ENCODE results near the gene GABPA. TPM values are rescaled to one million over a fixed set of nuclear protein-coding genes. Genes with fewer than 3 reads are reported as not detected.

GABPA gene
- polyA plus RNA-seq, 3 donors: 7.1 to 20.1 (median 12.9) TPM

DNA sequence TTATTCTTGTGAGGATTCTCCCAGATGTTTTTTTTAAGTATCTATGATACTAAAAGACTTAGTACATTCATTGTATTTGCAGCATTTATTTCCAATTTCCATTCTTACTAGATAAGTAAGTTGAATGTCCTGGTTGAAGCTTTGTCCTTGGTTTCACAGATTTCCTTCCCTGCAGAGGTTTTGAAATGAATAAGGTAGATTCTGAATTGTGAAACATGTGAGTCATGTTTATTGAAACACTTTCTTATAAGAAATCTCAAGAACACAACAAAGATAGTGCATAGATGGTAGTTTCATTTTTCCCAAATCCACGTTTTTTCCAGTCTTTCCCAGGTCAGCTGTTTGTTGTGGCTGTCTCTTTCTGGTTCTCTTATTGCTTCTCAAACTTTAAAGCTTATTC, 24.8 kb downstream of the GABPA start:
- Histone ChIP-seq H3K4me1 (ENCODE audit: control insufficient read depth in 1 of 2, insufficient read depth in 2 of 2, low read length in 2 of 2) (no peaks in the 10 kb centered on the region), H3K9ac (ENCODE audit: insufficient read depth, low read length, poor library complexity, severe bottlenecking) (no peak overlapping the region), H3K79me2 (ENCODE audit: insufficient read depth, low read length) (no peaks in the 10 kb centered on the region), H3K27ac (ENCODE audit: low read depth in 1 of 2, low read length in 2 of 2) (no peak overlapping the region), H3K36me3 (replicated peaks in 1 of 2; ENCODE audit: control insufficient read depth in 1 of 2, insufficient read depth in 2 of 2, low read length in 2 of 2) (peaks cover 88 to 98% of the 10 kb centered on the region in 2 donors), H3K4me3 (replicated peaks in 1 of 3; ENCODE audit: low read depth in 2 of 3, low read length in 3 of 3) (no peak overlapping the region), H3K4me2 (replicated peaks; ENCODE audit: extremely low read depth, low read length, poor library complexity, severe bottlenecking) (no peak overlapping the region), H4K20me1 (ENCODE audit: insufficient read depth, low read length) (no peaks in the 10 kb centered on the region), H3K27me3 (ENCODE audit: control insufficient read depth in 2 of 2, insufficient read depth in 2 of 2, low read length in 2 of 2) (no peaks in the 10 kb centered on the region), H2AFZ (ENCODE audit: insufficient read depth, low read depth, low read length, poor library complexity, severe bottlenecking) (no peak overlapping the region), H3K9me3 (replicated peaks in 1 of 2; ENCODE audit: control insufficient read depth in 1 of 2, insufficient read depth in 1 of 2, low read length in 2 of 2) (no peaks in the 10 kb centered on the region)
- Mint-ChIP-seq H3K27me3 (ENCODE audit: low read depth in 3 of 3) (no peaks in the 10 kb centered on the region), H3K36me3 (peaks cover 76 to 91% of the 10 kb centered on the region in 2 donors), H3K27ac (peak overlapping the region in 1 of 7 donors; percentile 84), H3K4me3 (no peak overlapping the region), H3K9me3 (no peaks in the 10 kb centered on the region), H3K4me1 (peaks cover 8% of the 10 kb centered on the region)
- TF ChIP-seq, protein P1, sequence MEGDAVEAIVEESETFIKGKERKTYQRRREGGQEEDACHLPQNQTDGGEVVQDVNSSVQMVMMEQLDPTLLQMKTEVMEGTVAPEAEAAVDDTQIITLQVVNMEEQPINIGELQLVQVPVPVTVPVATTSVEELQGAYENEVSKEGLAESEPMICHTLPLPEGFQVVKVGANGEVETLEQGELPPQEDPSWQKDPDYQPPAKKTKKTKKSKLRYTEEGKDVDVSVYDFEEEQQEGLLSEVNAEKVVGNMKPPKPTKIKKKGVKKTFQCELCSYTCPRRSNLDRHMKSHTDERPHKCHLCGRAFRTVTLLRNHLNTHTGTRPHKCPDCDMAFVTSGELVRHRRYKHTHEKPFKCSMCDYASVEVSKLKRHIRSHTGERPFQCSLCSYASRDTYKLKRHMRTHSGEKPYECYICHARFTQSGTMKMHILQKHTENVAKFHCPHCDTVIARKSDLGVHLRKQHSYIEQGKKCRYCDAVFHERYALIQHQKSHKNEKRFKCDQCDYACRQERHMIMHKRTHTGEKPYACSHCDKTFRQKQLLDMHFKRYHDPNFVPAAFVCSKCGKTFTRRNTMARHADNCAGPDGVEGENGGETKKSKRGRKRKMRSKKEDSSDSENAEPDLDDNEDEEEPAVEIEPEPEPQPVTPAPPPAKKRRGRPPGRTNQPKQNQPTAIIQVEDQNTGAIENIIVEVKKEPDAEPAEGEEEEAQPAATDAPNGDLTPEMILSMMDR (IDR thresholded peaks at IDR 0.05): no peak
- DNase-seq: no peak
- no CpG with 5 or more reads among the region's 1 CpG for WGBS (ENCODE audit: insufficient coverage)
- intact Hi-C loops (cut with micrococcal nuclease): no loop called here

DNA sequence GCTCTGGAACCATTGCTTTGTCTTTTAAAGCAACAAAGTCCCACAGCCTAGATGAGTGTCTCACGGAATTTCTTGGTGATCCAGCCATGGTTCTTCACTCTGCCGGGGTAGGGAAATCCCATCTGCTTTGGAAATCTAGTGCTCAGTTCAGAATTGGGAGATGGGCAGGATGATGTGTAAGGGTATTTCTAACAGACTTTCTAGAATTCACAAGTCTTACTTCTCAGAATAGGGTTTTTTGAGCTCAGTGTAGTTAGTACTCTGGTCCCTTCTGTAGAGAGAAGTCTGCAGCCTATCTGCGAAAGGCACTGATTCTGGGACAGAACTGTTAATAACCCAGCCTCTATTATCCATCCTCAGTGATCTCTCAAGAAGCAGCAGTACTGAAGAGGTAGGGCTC, 25.3 kb downstream of the GABPA start:
- Mint-ChIP-seq H3K36me3 (peaks cover 77 to 90% of the 10 kb centered on the region in 2 donors), H3K4me1 (peaks cover 8% of the 10 kb centered on the region), H3K27me3 (ENCODE audit: low read depth in 3 of 3) (no peaks in the 10 kb centered on the region), H3K27ac (no peak overlapping the region), H3K9me3 (no peaks in the 10 kb centered on the region), H3K4me3 (no peak overlapping the region)
- WGBS (ENCODE audit: insufficient coverage): 100% methylated on average over 2 of the region's 3 CpGs
- Histone ChIP-seq H3K36me3 (replicated peaks in 1 of 2; ENCODE audit: control insufficient read depth in 1 of 2, insufficient read depth in 2 of 2, low read length in 2 of 2) (peaks cover 88 to 98% of the 10 kb centered on the region in 2 donors), H3K9me3 (replicated peaks in 1 of 2; ENCODE audit: control insufficient read depth in 1 of 2, insufficient read depth in 1 of 2, low read length in 2 of 2) (no peaks in the 10 kb centered on the region), H3K27ac (ENCODE audit: low read depth in 1 of 2, low read length in 2 of 2) (peak overlapping the region in 1 of 2 donors; percentile 13), H3K4me2 (replicated peaks; ENCODE audit: extremely low read depth, low read length, poor library complexity, severe bottlenecking) (no peak overlapping the region), H3K9ac (ENCODE audit: insufficient read depth, low read length, poor library complexity, severe bottlenecking) (no peak overlapping the region), H4K20me1 (ENCODE audit: insufficient read depth, low read length) (no peaks in the 10 kb centered on the region), H3K79me2 (ENCODE audit: insufficient read depth, low read length) (no peaks in the 10 kb centered on the region), H2AFZ (ENCODE audit: insufficient read depth, low read depth, low read length, poor library complexity, severe bottlenecking) (no peak overlapping the region), H3K4me3 (replicated peaks in 1 of 3; ENCODE audit: low read depth in 2 of 3, low read length in 3 of 3) (no peak overlapping the region), H3K27me3 (ENCODE audit: control insufficient read depth in 2 of 2, insufficient read depth in 2 of 2, low read length in 2 of 2) (no peaks in the 10 kb centered on the region), H3K4me1 (ENCODE audit: control insufficient read depth in 1 of 2, insufficient read depth in 2 of 2, low read length in 2 of 2) (no peaks in the 10 kb centered on the region)
- intact Hi-C loops (cut with micrococcal nuclease): no loop called here
- DNase-seq: no peak
- TF ChIP-seq, protein P1 (IDR thresholded peaks at IDR 0.05): no peak

Measured in CD14-positive monocyte (primary cell).